Measurements from ENCODE around the gene SLC39A1. TPM values are rescaled to one million over a fixed set of nuclear protein-coding genes. Genes with fewer than 3 reads are reported as not detected.
A peak's percentile ranks its signal among the peaks of the same experiment; 100 is the strongest.

The SLC39A1 gene
- total RNA-seq, 1 donor from 2014 or later: 87.8 TPM

DNA sequence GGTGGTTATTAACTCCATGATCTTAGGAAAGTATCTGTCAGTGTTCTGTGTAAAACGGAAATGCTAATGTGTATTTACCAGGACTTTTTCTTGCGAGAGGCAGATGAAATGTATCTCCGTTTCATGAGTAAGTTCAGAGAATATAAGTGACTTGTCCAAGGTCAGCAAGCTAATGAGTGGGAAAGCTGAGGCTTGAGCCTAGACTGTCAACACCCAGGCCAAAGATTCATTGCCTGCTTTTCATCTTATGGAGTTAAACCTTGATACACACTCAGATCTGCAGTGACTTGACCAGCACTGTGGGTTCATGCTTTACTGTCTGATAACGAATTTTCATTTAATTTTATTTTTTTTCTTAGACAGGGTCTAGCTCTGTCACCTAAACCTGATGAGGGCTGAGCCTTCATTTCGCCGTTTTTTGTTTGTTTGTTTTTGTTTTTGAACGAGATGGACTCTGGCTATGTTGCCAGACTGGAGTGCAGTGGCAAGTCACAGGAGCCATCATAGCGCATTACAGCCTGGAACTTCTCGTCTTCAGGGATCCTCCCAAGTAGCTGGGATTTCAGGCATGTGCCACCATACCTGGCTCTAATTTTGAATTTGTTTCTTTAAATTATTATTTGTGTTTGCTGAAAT lies 15.1 kb upstream of the SLC39A1 start:
- Mint-ChIP-seq H3K4me1 (ENCODE audit: low read depth) (peaks cover 27% of the 10 kb centered on the region), H3K27me3 (ENCODE audit: low read depth) (no peaks in the 10 kb centered on the region), H3K9me3 (ENCODE audit: low read depth) (no peaks in the 10 kb centered on the region), H3K36me3 (ENCODE audit: low read depth) (peaks cover 25% of the 10 kb centered on the region), H3K27ac (ENCODE audit: unreplicated experiment) (peak overlapping the region; percentile 95), H3K4me3 (ENCODE audit: unreplicated experiment) (peak overlapping the region; percentile 95)
- TF ChIP-seq, protein P1, sequence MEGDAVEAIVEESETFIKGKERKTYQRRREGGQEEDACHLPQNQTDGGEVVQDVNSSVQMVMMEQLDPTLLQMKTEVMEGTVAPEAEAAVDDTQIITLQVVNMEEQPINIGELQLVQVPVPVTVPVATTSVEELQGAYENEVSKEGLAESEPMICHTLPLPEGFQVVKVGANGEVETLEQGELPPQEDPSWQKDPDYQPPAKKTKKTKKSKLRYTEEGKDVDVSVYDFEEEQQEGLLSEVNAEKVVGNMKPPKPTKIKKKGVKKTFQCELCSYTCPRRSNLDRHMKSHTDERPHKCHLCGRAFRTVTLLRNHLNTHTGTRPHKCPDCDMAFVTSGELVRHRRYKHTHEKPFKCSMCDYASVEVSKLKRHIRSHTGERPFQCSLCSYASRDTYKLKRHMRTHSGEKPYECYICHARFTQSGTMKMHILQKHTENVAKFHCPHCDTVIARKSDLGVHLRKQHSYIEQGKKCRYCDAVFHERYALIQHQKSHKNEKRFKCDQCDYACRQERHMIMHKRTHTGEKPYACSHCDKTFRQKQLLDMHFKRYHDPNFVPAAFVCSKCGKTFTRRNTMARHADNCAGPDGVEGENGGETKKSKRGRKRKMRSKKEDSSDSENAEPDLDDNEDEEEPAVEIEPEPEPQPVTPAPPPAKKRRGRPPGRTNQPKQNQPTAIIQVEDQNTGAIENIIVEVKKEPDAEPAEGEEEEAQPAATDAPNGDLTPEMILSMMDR (IDR thresholded peaks at IDR 0.05): no peak
- no peak for DNase-seq (ENCODE audit: low spot score)

DNA sequence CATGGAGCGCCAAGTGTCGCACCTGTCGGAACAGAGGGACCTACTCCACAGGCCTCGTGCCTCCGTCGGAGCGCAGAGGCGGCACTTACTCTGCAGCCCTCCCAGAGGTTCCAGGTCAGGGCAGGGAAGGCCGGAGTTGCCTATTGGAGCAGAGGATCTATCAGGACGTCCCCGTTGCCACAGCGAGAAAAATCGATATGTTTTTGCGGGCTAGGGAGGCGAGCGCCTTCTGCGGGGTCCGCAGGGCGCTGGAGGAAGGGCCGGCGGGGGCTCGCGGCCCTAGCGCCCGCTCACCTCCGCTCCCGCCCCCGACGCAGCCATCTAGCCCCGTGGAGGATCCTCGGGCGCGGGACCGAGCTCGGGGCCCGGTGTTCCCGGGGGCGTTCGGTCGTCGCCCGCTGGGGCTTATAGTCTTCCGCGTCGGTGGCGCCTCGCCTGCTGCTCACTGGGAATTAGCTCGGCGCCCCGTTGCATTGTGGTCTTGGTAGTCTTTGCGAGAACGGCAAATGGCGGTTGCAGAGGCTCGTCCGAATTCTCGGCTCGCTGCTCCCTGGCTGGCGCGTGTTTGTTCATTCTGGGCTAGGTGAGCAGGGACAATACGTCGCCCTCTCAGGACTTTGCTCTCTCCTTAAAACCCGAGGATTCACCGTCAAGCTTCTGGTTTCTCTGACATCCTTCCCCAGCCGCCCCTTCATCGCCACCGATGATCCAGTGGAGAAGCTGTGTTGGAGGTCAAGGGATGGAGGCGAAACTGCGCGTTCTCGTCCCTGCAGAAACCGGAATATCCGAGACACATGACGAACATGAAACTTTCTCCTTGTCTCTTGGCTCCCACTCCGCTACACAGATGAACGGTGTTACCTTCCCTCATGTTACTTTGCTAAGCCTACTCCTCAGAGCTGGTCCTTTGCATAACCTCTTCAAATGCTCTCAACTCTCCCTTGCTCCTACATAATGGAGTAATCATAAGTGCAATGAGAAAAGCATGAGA lies 14.2 kb upstream of the SLC39A1 start, which contains the start of gene JTB:
Gene JTB, minus strand, starts transcription at position 425 of the 991 bp plus-strand sequence. Its CDS starts 422 bp downstream, at position 3.
- Mint-ChIP-seq H3K4me1 (ENCODE audit: low read depth) (peaks cover 27% of the 10 kb centered on the region), H3K4me3 (ENCODE audit: unreplicated experiment) (peak within 1 kb of the TSS; percentile 95), H3K9me3 (ENCODE audit: low read depth) (no peaks in the 10 kb centered on the region), H3K36me3 (ENCODE audit: low read depth) (peaks cover 20% of the 10 kb centered on the region), H3K27ac (ENCODE audit: unreplicated experiment) (peak within 1 kb of the TSS; percentile 95), H3K27me3 (ENCODE audit: low read depth) (no peaks in the 10 kb centered on the region)
- TF ChIP-seq, protein P1 (IDR thresholded peaks at IDR 0.05): no peak
- DNase-seq (ENCODE audit: low spot score): peak; percentile 88

DNA sequence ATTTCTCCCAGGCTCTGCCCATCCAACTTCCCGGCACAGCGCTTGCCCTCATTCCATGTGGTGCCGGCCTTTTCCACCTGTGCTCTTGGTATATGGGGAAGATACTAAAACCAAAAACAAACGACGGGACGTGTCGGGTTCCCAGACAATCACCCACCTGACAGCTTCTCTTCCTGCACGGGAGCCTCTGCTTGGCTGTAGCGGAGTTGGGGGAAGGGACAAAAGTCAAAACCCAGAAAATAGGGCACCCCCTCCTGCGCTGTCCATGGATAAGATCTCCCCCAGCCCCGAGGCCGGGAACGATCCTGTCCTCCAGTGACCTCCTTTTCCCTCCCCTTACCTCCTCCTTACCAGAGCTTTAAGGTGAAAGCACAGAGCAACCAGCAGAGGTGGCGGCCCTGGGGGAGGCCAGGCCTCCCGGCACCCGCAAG lies 13.5 kb upstream of the SLC39A1 start:
- Mint-ChIP-seq H3K36me3 (ENCODE audit: low read depth) (peaks cover 16% of the 10 kb centered on the region), H3K27me3 (ENCODE audit: low read depth) (no peaks in the 10 kb centered on the region), H3K27ac (ENCODE audit: unreplicated experiment) (peak overlapping the region; percentile 94), H3K9me3 (ENCODE audit: low read depth) (no peaks in the 10 kb centered on the region), H3K4me3 (ENCODE audit: unreplicated experiment) (peak overlapping the region; percentile 95), H3K4me1 (ENCODE audit: low read depth) (peaks cover 27% of the 10 kb centered on the region)
- DNase-seq (ENCODE audit: low spot score): no peak
- TF ChIP-seq, protein P1 (IDR thresholded peaks at IDR 0.05): no peak

DNA sequence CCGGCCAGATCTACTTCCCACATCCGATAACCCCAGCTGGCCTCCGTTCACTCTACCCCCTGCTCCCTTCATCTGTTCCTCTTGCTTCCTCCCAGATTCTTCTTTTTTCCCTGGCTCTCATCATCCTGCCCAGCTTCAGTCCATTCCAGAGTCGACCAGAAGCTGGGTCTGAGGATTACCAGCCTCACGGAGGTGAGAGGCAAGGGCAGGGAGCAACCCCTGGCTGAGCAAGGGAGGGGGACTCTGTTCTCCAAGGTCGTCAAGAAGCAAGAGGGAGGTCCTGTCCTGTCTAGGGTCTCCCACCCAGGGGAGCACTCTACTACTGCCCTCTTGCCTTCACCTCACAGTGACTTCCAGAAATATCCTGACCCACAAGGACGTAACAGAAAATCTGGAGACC lies 10.2 kb upstream of the SLC39A1 start:
- no peak overlapping the region for H3K27ac Mint-ChIP-seq (ENCODE audit: unreplicated experiment)
- TF ChIP-seq, protein P1 (IDR thresholded peaks at IDR 0.05): no peak
- H3K27me3 Mint-ChIP-seq (ENCODE audit: low read depth): no peaks in the 10 kb centered on the region
- peaks cover 11% of the 10 kb centered on the region for H3K36me3 Mint-ChIP-seq (ENCODE audit: low read depth)
- H3K4me1 Mint-ChIP-seq (ENCODE audit: low read depth): peaks cover 24% of the 10 kb centered on the region
- no peak overlapping the region for H3K4me3 Mint-ChIP-seq (ENCODE audit: unreplicated experiment)
- H3K9me3 Mint-ChIP-seq (ENCODE audit: low read depth): no peaks in the 10 kb centered on the region
- DNase-seq (ENCODE audit: low spot score): no peak

DNA sequence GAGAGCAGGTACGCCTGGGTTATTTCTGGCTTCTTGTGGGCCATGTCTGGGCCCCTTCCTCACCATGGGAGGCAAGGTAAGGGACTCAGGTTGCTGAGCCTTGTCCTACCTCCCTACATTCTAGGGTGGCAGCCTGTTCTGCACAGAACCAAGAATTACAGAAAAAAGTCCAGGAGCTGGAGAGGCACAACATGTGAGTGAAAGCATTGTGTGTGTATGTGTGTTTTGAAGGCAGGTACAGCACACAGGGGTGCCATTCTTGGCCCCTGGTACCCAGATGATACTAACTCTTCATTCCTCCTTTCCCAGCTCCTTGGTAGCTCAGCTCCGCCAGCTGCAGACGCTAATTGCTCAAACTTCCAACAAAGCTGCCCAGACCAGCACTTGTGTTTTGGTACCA lies 9.7 kb upstream of the SLC39A1 start:
- Mint-ChIP-seq H3K4me3 (ENCODE audit: unreplicated experiment) (no peak overlapping the region), H3K27ac (ENCODE audit: unreplicated experiment) (no peak overlapping the region), H3K36me3 (ENCODE audit: low read depth) (peaks cover 11% of the 10 kb centered on the region), H3K27me3 (ENCODE audit: low read depth) (no peaks in the 10 kb centered on the region), H3K4me1 (ENCODE audit: low read depth) (peaks cover 23% of the 10 kb centered on the region), H3K9me3 (ENCODE audit: low read depth) (no peaks in the 10 kb centered on the region)
- TF ChIP-seq, protein P1 (IDR thresholded peaks at IDR 0.05): no peak
- DNase-seq (ENCODE audit: low spot score): no peak
